HepG2 (cell line): Measurements from ENCODE around the gene GPR107. TPM values are rescaled to one million over a fixed set of nuclear protein-coding genes. Genes with fewer than 3 reads are reported as not detected.

Experiments
- ATF7 ChIP-seq, 2 experiments: fragments of 450-650 bp in 1 of 2; sonication (generic) in 1 of 2; formaldehyde crosslinking in 1 of 2; IDR thresholded peaks; 2 replicates each; pipeline versions ENCODE4 v1.4.0 to v1.6.1; 2016 to 2020; ENCODE audit warnings: antibody characterized with exemption in 1 of 2, mild to moderate bottlenecking in 1 of 2, missing genetic modification reagents in 1 of 2
- DPF2 ChIP-seq: sonication (generic); formaldehyde crosslinking; IDR thresholded peaks from 2 replicates; pipeline ENCODE4 v1.4.0; 2020; ENCODE audit warnings: mild to moderate bottlenecking, low read depth, missing genetic modification reagents, borderline replicate concordance
- FOXK1 ChIP-seq: sonication (generic); formaldehyde crosslinking; IDR thresholded peaks from 2 replicates; pipeline ENCODE4 v1.4.0; 2020; ENCODE audit warnings: low read depth, missing genetic modification reagents, borderline replicate concordance
- GATAD2A ChIP-seq: IDR thresholded peaks from 2 replicates; pipeline ENCODE4 v1.6.1; 2016
- KDM5A ChIP-seq: fragments of 200-600 bp; sonication (generic); IDR thresholded peaks from 2 replicates; pipeline ENCODE4 v1.7.0; 2018; ENCODE audit warnings: antibody characterized with exemption, mild to moderate bottlenecking, low read length, borderline replicate concordance
- KDM6A ChIP-seq: IDR thresholded peaks from 2 replicates; pipeline ENCODE4 v1.6.1; 2016; ENCODE audit warnings: low read depth
- LCORL ChIP-seq, 2 experiments: fragments of 450-650 bp in 1 of 2; sonication (generic) in 1 of 2; formaldehyde crosslinking in 1 of 2; IDR thresholded peaks; 2 replicates each; pipeline versions ENCODE4 v1.5.0 to v1.6.1; 2017 to 2020; ENCODE audit warnings: antibody characterized with exemption in 1 of 2, missing genetic modification reagents in 1 of 2
- MZF1 ChIP-seq: sonication (generic); formaldehyde crosslinking; IDR thresholded peaks from 2 replicates; pipeline ENCODE4 v1.8.1; 2023; ENCODE audit warnings: mild to moderate bottlenecking, missing genetic modification reagents, borderline replicate concordance
- NCOR1 ChIP-seq: fragments of 200-600 bp; sonication (generic); IDR thresholded peaks from 2 replicates; pipeline ENCODE4 v1.7.0; 2017; ENCODE audit warnings: antibody characterized with exemption, low read length, borderline replicate concordance
- NPAS2 ChIP-seq: sonication (generic); formaldehyde crosslinking; IDR thresholded peaks from 2 replicates; pipeline ENCODE4 v1.8.0; 2022; ENCODE audit warnings: mild to moderate bottlenecking, missing genetic modification reagents, borderline replicate concordance
- PTBP1 ChIP-seq: fragments of 200-400 bp; formaldehyde crosslinking; IDR thresholded peaks from 2 replicates; pipeline ENCODE4 v1.6.1; 2018; ENCODE audit warnings: low read length, low read depth; ENCODE audit not compliant: poor library complexity, severe bottlenecking
- SIX4 ChIP-seq: sonication (generic); formaldehyde crosslinking; IDR thresholded peaks from 2 replicates; pipeline ENCODE4 v1.4.0; 2020; ENCODE audit warnings: missing genetic modification reagents
- SOX5 ChIP-seq: IDR thresholded peaks from 2 replicates; pipeline ENCODE4 v1.6.1; 2016; ENCODE audit warnings: borderline replicate concordance
- SSRP1 ChIP-seq: IDR thresholded peaks from 2 replicates; pipeline ENCODE4 v1.6.1; 2016; ENCODE audit warnings: control low read depth
- TBX2 ChIP-seq: sonication (generic); formaldehyde crosslinking; IDR thresholded peaks from 2 replicates; pipeline ENCODE4 v1.5.0; 2020; ENCODE audit warnings: missing genetic modification reagents, mild to moderate bottlenecking, borderline replicate concordance
- TEAD3 ChIP-seq: optimal IDR thresholded peaks from 2 replicates; pipeline ENCODE3; 2016; ENCODE audit warnings: borderline replicate concordance
- TGIF2 ChIP-seq: IDR thresholded peaks from 2 replicates; pipeline ENCODE4 v1.6.1; 2016; ENCODE audit warnings: control low read depth, missing compliant biosample characterization
- THYN1 ChIP-seq: sonication (generic); formaldehyde crosslinking; IDR thresholded peaks from 2 replicates; pipeline ENCODE4 v1.8.1; 2023; ENCODE audit warnings: low read depth, mild to moderate bottlenecking, moderate library complexity, missing genetic modification reagents, borderline replicate concordance
- ZBTB1 ChIP-seq: sonication (generic); formaldehyde crosslinking; IDR thresholded peaks from 2 replicates; pipeline ENCODE4 v1.4.0; 2020; ENCODE audit warnings: missing genetic modification reagents, borderline replicate concordance
- ZKSCAN5 ChIP-seq: sonication (generic); formaldehyde crosslinking; IDR thresholded peaks from 2 replicates; pipeline ENCODE4 v1.5.1; 2020; ENCODE audit warnings: mild to moderate bottlenecking, missing genetic modification reagents
- ZNF552 ChIP-seq: sonication (generic); formaldehyde crosslinking; IDR thresholded peaks from 2 replicates; pipeline ENCODE4 v1.9.0; 2022; ENCODE audit warnings: missing genetic modification reagents, mild to moderate bottlenecking, borderline replicate concordance
- ZNF563 ChIP-seq: sonication (generic); formaldehyde crosslinking; IDR thresholded peaks from 2 replicates; pipeline ENCODE4 v1.8.0; 2022; ENCODE audit warnings: mild to moderate bottlenecking, moderate library complexity, missing genetic modification reagents
- ZNF616 ChIP-seq: sonication (generic); formaldehyde crosslinking; IDR thresholded peaks from 2 replicates; pipeline ENCODE4 v1.5.0; 2020; ENCODE audit warnings: low read depth, mild to moderate bottlenecking, missing genetic modification reagents
- polyA plus RNA-seq, 8 experiments: library from polyadenylated mRNA; depleted of rRNA in 3 of 8; stranded (reverse) in 7 of 8; unstranded in 1 of 8; fragments of >200 nt; fragmentation: Illumina TruSeq in 4 of 8; extraction: Trizol in 4 of 8; gene quantifications; 2 replicates each; pipeline versions ENCODE4 v1.2.1 to v1.2.3, GENCODE V29; 2011 to 2016; ENCODE audit warnings: low read depth in 4 of 8, missing spikeins in 1 of 8, mixed read lengths in 1 of 8; ENCODE audit not compliant: insufficient read depth in 1 of 8
- total RNA-seq, 5 experiments: library from RNA; depleted of rRNA; stranded (reverse); fragments of >200 nt; fragmentation: Illumina TruSeq; extraction: Trizol; gene quantifications; 2 replicates each; pipeline ENCODE4 v1.2.3, GENCODE V29; 2016; ENCODE audit warnings: low read depth in 1 of 5

GPR107 gene
- total and polyA plus RNA-seq, 2 of the 13 experiments (the other 11 are each of a cell fraction or from before 2014, with no cell fraction given), result 22.5 to 24.4 TPM

DNA sequence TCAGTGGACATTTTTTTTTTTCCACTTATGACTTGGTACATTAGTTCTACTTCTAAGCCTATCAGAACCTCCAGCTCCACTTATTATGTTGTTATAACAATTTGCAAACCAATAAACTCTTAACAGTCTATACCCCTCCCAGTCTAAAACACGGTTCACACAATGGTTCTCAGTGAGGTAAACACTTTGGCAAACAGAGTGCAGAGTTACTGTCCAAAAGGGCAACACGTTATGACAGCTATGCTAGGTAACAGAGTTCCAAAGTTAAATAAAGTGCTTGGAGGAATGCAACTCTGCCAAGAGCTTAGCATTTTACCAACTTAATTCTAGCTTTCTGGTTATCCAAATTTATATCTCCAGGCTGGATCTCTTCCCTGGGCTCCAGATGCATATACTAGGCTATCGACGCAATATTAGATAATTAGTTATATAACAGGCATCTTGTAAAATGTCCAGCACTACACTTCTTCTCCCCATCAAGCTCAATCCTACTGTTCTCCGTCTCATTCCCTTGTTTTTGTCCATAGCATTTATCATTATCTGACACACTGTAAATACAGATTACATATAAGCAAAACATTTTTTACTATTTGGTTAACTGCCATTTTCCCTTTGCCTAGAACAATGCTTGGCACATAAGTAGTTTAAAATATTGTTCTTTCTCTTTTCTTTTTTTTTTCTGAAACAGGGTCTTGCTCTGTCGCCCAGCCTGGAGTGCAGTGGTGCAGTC, 25.0 kb upstream of the GPR107 start (continued):
- TF ChIP-seq ZNF616 (no peak), ZKSCAN5 (CRISPR knock-in tag) (no peak), ZBTB1 (CRISPR knock-in tag) (no peak), PTBP1 (no peak), ZNF563 (CRISPR knock-in tag) (no peak), SOX5 (CRISPR knock-in tag) (peak; percentile 76), LCORL (IDR thresholded peaks at IDR 0.05) (no peak), LCORL (CRISPR knock-in tag; IDR thresholded peaks at IDR 0.05) (peak; percentile 50; the same call in 1 of the 2 replicates), ZNF552 (no peak), GATAD2A (CRISPR knock-in tag) (peak; percentile 54), SIX4 (CRISPR knock-in tag) (0 out of 2 replicates have a peak, but pooled peaks have one; percentile 21), SSRP1 (CRISPR knock-in tag) (no peak), TBX2 (peak; percentile 54), THYN1 (CRISPR knock-in tag) (no peak), MZF1 (CRISPR knock-in tag) (no peak), TEAD3 (peak; percentile 85), DPF2 (peak; percentile 82), FOXK1 (CRISPR knock-in tag) (peak; percentile 69; the same call in 1 of the 2 replicates), NPAS2 (no peak), NCOR1 (peak; percentile 65; the same call in 1 of the 2 replicates), ATF7 (IDR thresholded peaks at IDR 0.05) (no peak), ATF7 (CRISPR knock-in tag; IDR thresholded peaks at IDR 0.05) (no peak), TGIF2 (peak; percentile 78; the same call in 1 of the 2 replicates), KDM5A (no peak), KDM6A (CRISPR knock-in tag) (peak; percentile 54; the same call in 1 of the 2 replicates)
- TF ChIP-seq, all 625 proteins: peak for 66
